NK-92 (cell line): ENCODE data around the gene OAS1.
"Not testable (repeated sequence)": the region's sequence is repeated elsewhere in the genome, so short reads cannot be mapped to it uniquely, and the experiment has no call there.

ENCODE experiments used
- DNase-seq: peaks from one replicate; lab custom pipeline; 2025; ENCODE audit not compliant: unreplicated experiment; lab: John Stamatoyannopoulos, UW

Gene OAS1

GRCh38 chr12:112900298-112901145 lies 6.2 kb upstream of the OAS1 start:
- no peak for DNase-seq

GRCh38 chr12:112901271-112901670 lies 5.5 kb upstream of the OAS1 start:
- no peak for DNase-seq

GRCh38 chr12:112904571-112904970 lies 2.2 kb upstream of the OAS1 start:
- DNase-seq, result no peak

GRCh38 chr12:112905451-112906089 lies 1.2 kb upstream of the OAS1 start:
- no peak for DNase-seq

- DNase-seq, result no peak
Observed at GRCh38 chr12:112907415-112908157, 824 bp downstream of the OAS1 start.

- DNase-seq, result no peak
Observed at GRCh38 chr12:112908548-112908947, 1.8 kb downstream of the OAS1 start.

GRCh38 chr12:112909693-112910092 lies 2.9 kb downstream of the OAS1 start:
- DNase-seq, result no peak

GRCh38 chr12:112913038-112913688 lies 6.4 kb downstream of the OAS1 start:
- no peak for DNase-seq

- DNase-seq, result not testable (repeated sequence)
Observed at GRCh38 chr12:112913888-112914287, 7.1 kb downstream of the OAS1 start.

- no peak for DNase-seq
Observed at GRCh38 chr12:112916270-112916669, 9.5 kb downstream of the OAS1 start.

GRCh38 chr12:112919121-112919520 lies 12.4 kb downstream of the OAS1 start:
- no peak for DNase-seq

GRCh38 chr12:112924986-112925385 lies 18.2 kb downstream of the OAS1 start:
- DNase-seq, result no peak

- not testable (repeated sequence) for DNase-seq
Observed at GRCh38 chr12:112926416-112927033, 19.8 kb downstream of the OAS1 start.

- DNase-seq, result no peak
Observed at GRCh38 chr12:112927475-112927874, 20.7 kb downstream of the OAS1 start.

- DNase-seq, result no peak
Observed at GRCh38 chr12:112927925-112928324, 21.2 kb downstream of the OAS1 start.

GRCh38 chr12:112928978-112929377 lies 22.2 kb downstream of the OAS1 start:
- no peak for DNase-seq

GRCh38 chr12:112929715-112930114 lies 23.0 kb downstream of the OAS1 start:
- DNase-seq, result no peak

GRCh38 chr12:112930350-112930749 lies 23.6 kb downstream of the OAS1 start:
- no peak for DNase-seq

GRCh38 chr12:112932485-112933128 lies 25.8 kb downstream of the OAS1 start:
- no peak for DNase-seq

GRCh38 chr12:112933129-112933505 lies 26.4 kb downstream of the OAS1 start:
- DNase-seq, result no peak
